ENCODE data around the gene GLIS1. TPM values are rescaled to one million over a fixed set of nuclear protein-coding genes. Genes with fewer than 3 reads are reported as not detected.

GLIS1 gene
- polyA plus RNA-seq, 1 donor from 2014 or later: not detected

- TF ChIP-seq RAD21 (conservative IDR thresholded peaks at IDR 0.05): no peak
- TF ChIP-seq REST (IDR thresholded peaks at IDR 0.05; ENCODE audit: borderline replicate concordance): no peak
- TF ChIP-seq EZH2 (IDR thresholded peaks at IDR 0.05; ENCODE audit: borderline replicate concordance, insufficient read depth, low read length, poor library complexity, severe bottlenecking): no peak
- no peak for TF ChIP-seq POLR2AphosphoS5 (IDR thresholded peaks at IDR 0.05)
- Histone ChIP-seq H3K36me3 (ENCODE audit: insufficient read depth, low read length) (no peaks in the 10 kb centered on the region), H3K9me2 (ENCODE audit: insufficient read depth, low read length) (no peaks in the 10 kb centered on the region), H3K9me3 (ENCODE audit: low read length) (no peaks in the 10 kb centered on the region), H3F3A (ENCODE audit: insufficient read depth, low read length, poor library complexity, severe bottlenecking) (no peaks in the 10 kb centered on the region), H2AFZ (ENCODE audit: low read depth, low read length) (no peak overlapping the region), H4K20me1 (ENCODE audit: insufficient read depth) (no peaks in the 10 kb centered on the region), H3K27me3 (ENCODE audit: insufficient read depth, low read depth, low read length) (peaks cover 61% of the 10 kb centered on the region), H3K4me3 (ENCODE audit: low read length) (no peak overlapping the region), H3K27ac (ENCODE audit: low read length) (no peak overlapping the region), H3K4me2 (ENCODE audit: low read length) (no peak overlapping the region), H3K79me2 (replicated peaks; ENCODE audit: insufficient read depth, low read length) (no peaks in the 10 kb centered on the region), H3K9ac (ENCODE audit: low read length) (no peak overlapping the region)
Observed at GRCh38 chr1:53735261-53735660, 3.7 kb downstream of the GLIS1 start.

GRCh38 chr1:53734650-53735211 lies 4.2 kb downstream of the GLIS1 start:
- Histone ChIP-seq H3K4me2 (ENCODE audit: low read length) (no peak overlapping the region), H3K9me3 (ENCODE audit: low read length) (no peaks in the 10 kb centered on the region), H3K4me3 (ENCODE audit: low read length) (no peak overlapping the region), H2AFZ (ENCODE audit: low read depth, low read length) (no peak overlapping the region), H3K36me3 (ENCODE audit: insufficient read depth, low read length) (no peaks in the 10 kb centered on the region), H3K9me2 (ENCODE audit: insufficient read depth, low read length) (no peaks in the 10 kb centered on the region), H4K20me1 (ENCODE audit: insufficient read depth) (no peaks in the 10 kb centered on the region), H3K79me2 (replicated peaks; ENCODE audit: insufficient read depth, low read length) (no peaks in the 10 kb centered on the region), H3K27ac (ENCODE audit: low read length) (no peak overlapping the region), H3K9ac (ENCODE audit: low read length) (no peak overlapping the region), H3K27me3 (ENCODE audit: insufficient read depth, low read depth, low read length) (peaks cover 56% of the 10 kb centered on the region), H3F3A (ENCODE audit: insufficient read depth, low read length, poor library complexity, severe bottlenecking) (no peaks in the 10 kb centered on the region)
- TF ChIP-seq SMC3 (conservative IDR thresholded peaks at IDR 0.05; ENCODE audit: poor library complexity) (no peak), POLR2AphosphoS5 (IDR thresholded peaks at IDR 0.05) (no peak), REST (IDR thresholded peaks at IDR 0.05; ENCODE audit: borderline replicate concordance) (no peak), EP300 (conservative IDR thresholded peaks at IDR 0.05; ENCODE audit: poor library complexity, severe bottlenecking) (no peak), CTCF (IDR thresholded peaks at IDR 0.05; ENCODE audit: poor library complexity, severe bottlenecking) (no peak), EZH2 (IDR thresholded peaks at IDR 0.05; ENCODE audit: borderline replicate concordance, insufficient read depth, low read length, poor library complexity, severe bottlenecking) (no peak), TAF1 (IDR thresholded peaks at IDR 0.05; ENCODE audit: low read depth) (no peak), MXI1 (conservative IDR thresholded peaks at IDR 0.05; ENCODE audit: poor library complexity, severe bottlenecking) (no peak), RAD21 (conservative IDR thresholded peaks at IDR 0.05) (no peak)

All from neural cell (in vitro differentiated cells).